GM12892 (cell line): ENCODE measurements around the gene KCNH1.

Source experiments
- POLR2A ChIP-seq: IDR thresholded peaks from 2 replicates; pipeline ENCODE4 v1.6.1; 2011; ENCODE audit warnings: low read depth, low read length, control low read depth
- TAF1 ChIP-seq: IDR thresholded peaks from 2 replicates; pipeline ENCODE4 v1.6.1; 2011; ENCODE audit warnings: low read depth, mild to moderate bottlenecking, control low read depth, low read length, borderline replicate concordance

DNA sequence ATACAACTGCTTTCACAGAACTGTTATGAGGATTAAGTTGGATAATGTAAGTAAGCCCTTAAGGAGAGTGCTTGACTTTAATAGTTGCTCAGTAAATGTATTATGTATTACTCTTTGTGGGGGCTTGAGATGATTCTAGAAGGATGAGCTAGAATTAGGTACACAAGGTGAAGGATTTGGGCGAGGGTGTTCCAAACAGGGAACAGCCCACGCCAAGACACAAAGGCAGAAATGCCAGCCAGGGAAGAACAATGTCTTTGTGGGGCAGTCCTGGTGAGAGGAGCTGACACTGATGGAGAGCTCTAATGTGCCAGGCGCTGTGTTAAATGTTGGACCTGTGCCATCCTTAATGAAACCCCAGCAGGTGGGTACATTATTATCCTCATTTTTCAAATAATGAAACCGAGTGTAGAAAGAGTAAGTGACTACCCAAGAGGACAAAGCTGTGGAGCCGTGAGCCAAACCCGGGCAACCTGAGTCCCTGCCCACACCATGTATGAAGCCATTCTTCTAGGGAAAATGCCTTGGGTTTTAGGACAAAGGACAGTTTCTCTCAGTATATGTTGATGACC, 442.8 kb downstream of the KCNH1 start:
- TF ChIP-seq TAF1 = no peak
- no peak for TF ChIP-seq POLR2A
